ENCODE measurements around the gene FZD1.
"Not testable (repeated sequence)": the region's sequence is repeated elsewhere in the genome, so short reads cannot be mapped to it uniquely, and the experiment has no call there.

The FZD1 gene

GRCh38 chr7:91299952-91300775, 35.9 kb downstream of the FZD1 start:
- no peak for DNase-seq

GRCh38 chr7:91302794-91303193, 38.6 kb downstream of the FZD1 start:
- DNase-seq: no peak

GRCh38 chr7:91306266-91306665, 42.0 kb downstream of the FZD1 start:
- DNase-seq: no peak

- DNase-seq: no peak
Observed at GRCh38 chr7:91307467-91307866, 43.2 kb downstream of the FZD1 start.

GRCh38 chr7:91308191-91308590, 44.0 kb downstream of the FZD1 start:
- DNase-seq: not testable (repeated sequence)

- DNase-seq: no peak
Observed at GRCh38 chr7:91310830-91311460, 46.7 kb downstream of the FZD1 start.

- no peak for DNase-seq
Observed at GRCh38 chr7:91311839-91312238, 47.6 kb downstream of the FZD1 start.

GRCh38 chr7:91313113-91313512, 48.9 kb downstream of the FZD1 start:
- no peak for DNase-seq

GRCh38 chr7:91314591-91315323, 50.5 kb downstream of the FZD1 start:
- no peak for DNase-seq

GRCh38 chr7:91316426-91316825, 52.2 kb downstream of the FZD1 start:
- no peak for DNase-seq

- no peak for DNase-seq
Observed at GRCh38 chr7:91319351-91319750, 55.1 kb downstream of the FZD1 start.

GRCh38 chr7:91320366-91321078, 56.3 kb downstream of the FZD1 start:
- DNase-seq: no peak

All from activated gamma-delta T cell (primary cell).